Suprapubic skin (tissue), 4 donors: Measurements from ENCODE around the gene MLEC. TPM values are rescaled to one million over a fixed set of nuclear protein-coding genes. Genes with fewer than 3 reads are reported as not detected.

Experiments
- DNase-seq, 2 donors: peaks; one replicate each; pipeline ENCODE4 v3.0.0-alpha.2; 2019; ENCODE audit warnings: low spot score in 2 of 2
- H3K27ac ChIP-seq: fragments of 200-600 bp; sonication (generic); one replicate; pipeline ENCODE4 v1.5.1; 2019
- H3K27me3 ChIP-seq: fragments of 200-600 bp; sonication (generic); one replicate; pipeline ENCODE4 v1.5.1; 2019
- H3K36me3 ChIP-seq: fragments of 200-600 bp; sonication (generic); one replicate; pipeline ENCODE4 v1.5.1; 2019
- H3K4me1 ChIP-seq: fragments of 200-600 bp; sonication (generic); one replicate; pipeline ENCODE4 v1.5.1; 2019
- H3K4me3 ChIP-seq: fragments of 200-600 bp; sonication (generic); one replicate; pipeline ENCODE4 v1.5.1; 2019; ENCODE audit warnings: mild to moderate bottlenecking
- H3K9me3 ChIP-seq: fragments of 200-600 bp; sonication (generic); one replicate; pipeline ENCODE4 v1.5.1; 2019
- CTCF ChIP-seq, 2 donors: fragments of 200-600 bp in 1 of 2; fragments of 450-650 bp in 1 of 2; sonication (generic) in 1 of 2; IDR thresholded peaks; one replicate each; pipeline ENCODE4 v1.5.1; 2016 to 2019; ENCODE audit warnings: antibody characterized with exemption in 2 of 2, mild to moderate bottlenecking in 1 of 2, moderate library complexity in 1 of 2
- EP300 ChIP-seq: sonication (generic); formaldehyde crosslinking; IDR thresholded peaks from one replicate; pipeline ENCODE4 v1.6.1; 2017; ENCODE audit warnings: antibody characterized with exemption
- POLR2A ChIP-seq, 2 donors: fragments of 450-650 bp; IDR thresholded peaks; one replicate each; pipeline ENCODE4 v1.6.1; 2017; ENCODE audit warnings: antibody characterized with exemption in 2 of 2, mild to moderate bottlenecking in 2 of 2, moderate library complexity in 2 of 2
- POLR2AphosphoS5 ChIP-seq, 3 donors: sonication (generic); formaldehyde crosslinking; IDR thresholded peaks; one replicate each; pipeline ENCODE4 v1.6.1; 2017; ENCODE audit warnings: antibody characterized with exemption in 3 of 3
- WGBS: methylation state at CpG from one replicate; pipeline ENCODE4 v1.1.5; 2018; 5-methylcytosine and 5-hydroxymethylcytosine counted together
- total RNA-seq, 4 donors: library from RNA; depleted of rRNA; stranded (reverse); fragments of >200 nt; gene quantifications; one replicate each; pipeline ENCODE4 v1.1.0, GENCODE V29; 2016

MLEC gene
- total RNA-seq, 4 donors from 2014 or later, result 34.8 to 72.6 (median 60.4) TPM

GRCh38 chr12:120750806-120751205, 63.9 kb downstream of the MLEC start:
- no peak for DNase-seq

GRCh38 chr12:120751389-120751788, 64.4 kb downstream of the MLEC start:
- no peaks in the 10 kb centered on the region for H3K9me3 ChIP-seq
- H3K36me3 ChIP-seq, result no peaks in the 10 kb centered on the region
- H3K27ac ChIP-seq, result no peak overlapping the region
- DNase-seq, result no peak
- whole genome bisulfite sequencing, result 97% methylated on average over 9 of the region's 9 CpGs
- H3K4me3 ChIP-seq, result no peak overlapping the region
- no peaks in the 10 kb centered on the region for H3K4me1 ChIP-seq
- TF ChIP-seq CTCF (IDR thresholded peaks at IDR 0.05) (no peak), POLR2AphosphoS5 (IDR thresholded peaks at IDR 0.05) (no peak), POLR2A (IDR thresholded peaks at IDR 0.05) (no peak), EP300 (no peak)
- no peaks in the 10 kb centered on the region for H3K27me3 ChIP-seq

More at GRCh38 chr12:120750806-120751205, 63.9 kb downstream of the MLEC start:
- H3K4me3 ChIP-seq, result no peak overlapping the region
- H3K4me1 ChIP-seq, result no peaks in the 10 kb centered on the region
- TF ChIP-seq POLR2A (IDR thresholded peaks at IDR 0.05) (no peak), CTCF (IDR thresholded peaks at IDR 0.05) (no peak)
- H3K27me3 ChIP-seq, result no peaks in the 10 kb centered on the region
- H3K36me3 ChIP-seq, result no peaks in the 10 kb centered on the region
- H3K27ac ChIP-seq, result no peak overlapping the region
- 96% methylated on average over 5 of the region's 5 CpGs for WGBS
- H3K9me3 ChIP-seq, result no peaks in the 10 kb centered on the region

Other genes starting within 250 kb of the MLEC start
- 1,000 to 10,000 TPM in 1 of 4 donors, 100 to 1,000 TPM in 3; 569 to 1,135 (median 836) TPM for gene COX6A1, start 249.0 kb upstream of the MLEC start, total RNA-seq
- gene TRIAP1, start 240.8 kb upstream of the MLEC start, total RNA-seq, result 10 to 100 TPM in 3 of 4 donors, 1 to 10 TPM in 1; 9.7 to 22.9 (median 17.4) TPM
- 10 to 100 TPM; 17.5 to 27.8 (median 21.0) TPM for gene GATC, start 240.7 kb upstream of the MLEC start, total RNA-seq
- 10 to 100 TPM; 51.5 to 98.5 (median 73.0) TPM for gene SRSF9, start 217.4 kb upstream of the MLEC start, total RNA-seq
- gene DYNLL1, start 191.0 kb upstream of the MLEC start, total RNA-seq, result 100 to 1,000 TPM; 167 to 493 (median 469) TPM
- 10 to 100 TPM; 14.9 to 18.7 (median 18.0) TPM for gene COQ5, start 158.0 kb upstream of the MLEC start, total RNA-seq
- gene RNF10, start 152.8 kb upstream of the MLEC start, total RNA-seq, result 100 to 1,000 TPM in 3 of 4 donors, 10 to 100 TPM in 1; 98.2 to 206 (median 163) TPM
- gene POP5, start 105.7 kb upstream of the MLEC start, total RNA-seq, result 10 to 100 TPM; 27.6 to 38.5 (median 32.4) TPM
- gene CABP1, start 46.5 kb upstream of the MLEC start, total RNA-seq, result under 1 TPM in 3 of 4 donors, not detected in 1; 0.19 to 0.56 (median 0.47) TPM
- 10 to 100 TPM; 14.2 to 27.6 (median 19.3) TPM for gene UNC119B, start 23.3 kb downstream of the MLEC start, total RNA-seq
- gene ACADS, start 38.7 kb downstream of the MLEC start, total RNA-seq, result 10 to 100 TPM; 19.6 to 27.6 (median 24.4) TPM
- gene SPPL3, start 217.2 kb downstream of the MLEC start, total RNA-seq, result 10 to 100 TPM; 64.7 to 91.8 (median 70.6) TPM